Stomach (tissue), 9 donors: ENCODE data around the gene ANK2. TPM values are rescaled to one million over a fixed set of nuclear protein-coding genes. Genes with fewer than 3 reads are reported as not detected.

Source experiments
- DNase-seq, 2 donors: peaks; one replicate each; pipeline versions ENCODE4 v3.0.0 to v3.0.0-alpha.2; 2013 to 2019
- H3K27ac ChIP-seq, 5 donors: fragments of 200-600 bp in 4 of 5; sonication (generic) in 4 of 5; one replicate each; pipeline ENCODE4 v1.5.1; 2013 to 2019; ENCODE audit warnings: mild to moderate bottlenecking in 1 of 5, moderate library complexity in 1 of 5
- H3K27me3 ChIP-seq, 3 donors: fragments of 200-600 bp; sonication (generic); one replicate each; pipeline ENCODE4 v1.5.1; 2017 to 2019; ENCODE audit warnings: mixed run types in 1 of 3
- H3K36me3 ChIP-seq, 4 donors: fragments of 200-600 bp; sonication (generic); 1 replicate in 3 of 4; 2 replicates in 1 of 4; pipeline ENCODE4 v1.5.1; 2016 to 2019
- H3K4me1 ChIP-seq, 4 donors: fragments of 200-600 bp; sonication (generic); one replicate each; pipeline ENCODE4 v1.5.1; 2016 to 2019
- H3K4me3 ChIP-seq, 4 donors: fragments of 200-600 bp; sonication (generic) in 3 of 4; one replicate each; pipeline ENCODE4 v1.5.1; 2016 to 2019; ENCODE audit warnings: mild to moderate bottlenecking in 1 of 4
- H3K9me3 ChIP-seq, 4 donors: fragments of 200-600 bp; sonication (generic); one replicate each; pipeline ENCODE4 v1.5.1; 2016 to 2019
- CTCF ChIP-seq, 7 experiments: fragments of 450-650 bp in 4 of 7; fragments of 200-600 bp in 3 of 7; sonication (generic) in 3 of 7; IDR thresholded peaks; one replicate each; pipeline ENCODE4 v1.5.1; 2016 to 2019; ENCODE audit warnings: antibody characterized with exemption in 7 of 7, control low read depth in 2 of 7, mild to moderate bottlenecking in 1 of 7
- EP300 ChIP-seq: sonication (generic); formaldehyde crosslinking; IDR thresholded peaks from one replicate; pipeline ENCODE4 v1.6.1; 2017; ENCODE audit warnings: antibody characterized with exemption
- POLR2A ChIP-seq, 4 donors: fragments of 450-650 bp; IDR thresholded peaks; one replicate each; pipeline ENCODE4 v1.6.1; 2016; ENCODE audit warnings: antibody characterized with exemption in 4 of 4, control low read depth in 2 of 4, mild to moderate bottlenecking in 1 of 4, moderate library complexity in 1 of 4
- POLR2AphosphoS5 ChIP-seq, 3 donors: sonication (generic); formaldehyde crosslinking; IDR thresholded peaks; one replicate each; pipeline ENCODE4 v1.6.1; 2016; ENCODE audit warnings: antibody characterized with exemption in 3 of 3
- WGBS, 5 donors: extraction: QIAGEN DNeasy Blood & Tissue Kit in 3 of 5; methylation state at CpG; one replicate each; pipeline versions ENCODE4 v1.1.5 to v1.1.7; 2013 to 2018; 5-methylcytosine and 5-hydroxymethylcytosine counted together
- intact Hi-C: fragments of 100-400 bp; cut with DNase I; formaldehyde crosslinking; loops from one replicate; pipeline ENCODE4 v1.15.1; 2023; ENCODE audit warnings: low total_unique reads
- polyA plus RNA-seq, 3 donors: library from polyadenylated mRNA; stranded (reverse); fragments of 200-250 nt; gene quantifications; one replicate each; pipeline ENCODE4 v1.2.3, GENCODE V29; 2013
- total RNA-seq, 5 donors: library from RNA; depleted of rRNA; stranded (reverse); fragments of >200 nt; gene quantifications; one replicate each; pipeline versions ENCODE4 v1.1.0 to v1.2.3, GENCODE V29; 2014 to 2016
- donor health status: healthy with polysubstance abuse.
- donor health status: Bipolar disorder and iron deficiency.
- donor health status: healthy.

The ANK2 gene
- total and polyA plus RNA-seq, 8 donors: 1.9 to 123 (median 13.8) TPM

- TF ChIP-seq CTCF (IDR thresholded peaks at IDR 0.05): no peak
- TF ChIP-seq EP300: no peak
- TF ChIP-seq POLR2AphosphoS5 (IDR thresholded peaks at IDR 0.05): no peak
- TF ChIP-seq POLR2A (IDR thresholded peaks at IDR 0.05): no peak
- no peak overlapping the region for H3K27ac ChIP-seq
- no peak for DNase-seq
- WGBS, 5 donors: 57 to 85% (median 67%) methylated on average over 1 of the region's 1 CpG
- H3K4me1 ChIP-seq: no peaks in the 10 kb centered on the region
- H3K9me3 ChIP-seq: no peaks in the 10 kb centered on the region
- no peaks in the 10 kb centered on the region for H3K36me3 ChIP-seq
- no peaks in the 10 kb centered on the region for H3K27me3 ChIP-seq
- no peak overlapping the region for H3K4me3 ChIP-seq
- intact Hi-C loops: no loop called here
These were observed 163.2 kb downstream of the ANK2 start for GRCh38 chr4:113212613-113213012.

GRCh38 chr4:113221990-113222389 lies 172.5 kb downstream of the ANK2 start:
- Histone ChIP-seq H3K27me3 (no peaks in the 10 kb centered on the region), H3K4me1 (no peaks in the 10 kb centered on the region), H3K27ac (no peak overlapping the region), H3K4me3 (no peak overlapping the region), H3K9me3 (no peaks in the 10 kb centered on the region), H3K36me3 (no peaks in the 10 kb centered on the region)
- WGBS, 5 donors: 54 to 65% (median 57%) methylated on average over 2 of the region's 2 CpGs
- DNase-seq: no peak
- TF ChIP-seq EP300 (no peak), POLR2A (IDR thresholded peaks at IDR 0.05) (no peak), CTCF (IDR thresholded peaks at IDR 0.05) (no peak)
- intact Hi-C loops: no loop called here

- no peaks in the 10 kb centered on the region for H3K4me1 ChIP-seq
- intact Hi-C loops: no loop called here
- no peaks in the 10 kb centered on the region for H3K9me3 ChIP-seq
- no peaks in the 10 kb centered on the region for H3K27me3 ChIP-seq
- no peak overlapping the region for H3K4me3 ChIP-seq
- H3K27ac ChIP-seq: no peak overlapping the region
- 72 to 89% (median 83%) methylated on average over 2 of the region's 2 CpGs for WGBS, 5 donors
- no peak for TF ChIP-seq POLR2A (IDR thresholded peaks at IDR 0.05)
- no peak for TF ChIP-seq CTCF (IDR thresholded peaks at IDR 0.05)
- TF ChIP-seq POLR2AphosphoS5 (IDR thresholded peaks at IDR 0.05): no peak
- no peak for TF ChIP-seq EP300
- no peak for DNase-seq
- H3K36me3 ChIP-seq: no peaks in the 10 kb centered on the region
These were observed 173.0 kb downstream of the ANK2 start for GRCh38 chr4:113222471-113222870.

- TF ChIP-seq EP300: no peak
- Histone ChIP-seq H3K27ac (no peak overlapping the region), H3K4me1 (no peaks in the 10 kb centered on the region), H3K9me3 (no peaks in the 10 kb centered on the region), H3K36me3 (no peaks in the 10 kb centered on the region), H3K4me3 (no peak overlapping the region), H3K27me3 (no peaks in the 10 kb centered on the region)
- WGBS, 5 donors: 66 to 81% (median 72%) methylated on average over 2 of the region's 2 CpGs
- intact Hi-C loops: no loop called here
- DNase-seq: no peak
These were observed 173.5 kb downstream of the ANK2 start for GRCh38 chr4:113223001-113223400.

- H3K36me3 ChIP-seq: no peaks in the 10 kb centered on the region
- TF ChIP-seq POLR2AphosphoS5 (IDR thresholded peaks at IDR 0.05) (no peak), CTCF (IDR thresholded peaks at IDR 0.05) (no peak), EP300 (no peak), POLR2A (IDR thresholded peaks at IDR 0.05) (no peak)
- intact Hi-C loops: no loop called here
- H3K27ac ChIP-seq: no peak overlapping the region
- H3K4me1 ChIP-seq: no peaks in the 10 kb centered on the region
- no peak overlapping the region for H3K4me3 ChIP-seq
- no peaks in the 10 kb centered on the region for H3K9me3 ChIP-seq
- no peak for DNase-seq
- WGBS, 5 donors: 49 to 80% (median 69%) methylated on average over 2 of the region's 2 CpGs
- no peaks in the 10 kb centered on the region for H3K27me3 ChIP-seq
These were observed 182.7 kb downstream of the ANK2 start for GRCh38 chr4:113232194-113232593.
